Keratinocyte (primary cell): ENCODE results near the gene TAF13. TPM values are rescaled to one million over a fixed set of nuclear protein-coding genes. Genes with fewer than 3 reads are reported as not detected.

ENCODE experiments used
- DNase-seq: peaks from one replicate; pipeline ENCODE4 v3.0.0-alpha.2; 2011; ENCODE audit warnings: low read depth, missing footprints, low spot score
- FAIRE-seq: peaks from 2 replicates; lab custom pipeline; 2011; peaks lifted over from hg19 to GRCh38; lab: Jason Lieb, UNC
- H2AFZ ChIP-seq: 2 replicates; pipeline ENCODE4 v1.6.0; 2012; ENCODE audit warnings: low read length, control low read depth, inconsistent platforms; ENCODE audit not compliant: control insufficient read depth
- H3K27ac ChIP-seq: 2 replicates; pipeline ENCODE4 v1.5.1; 2011; ENCODE audit warnings: low read length; ENCODE audit not compliant: control insufficient read depth, insufficient read depth
- H3K27me3 ChIP-seq: 3 replicates; pipeline ENCODE4 v1.6.0; 2011; ENCODE audit warnings: low read length; ENCODE audit not compliant: control insufficient read depth, insufficient read depth; ENCODE audit errors: extremely low read depth
- H3K36me3 ChIP-seq, 2 experiments: 2 replicates in 1 of 2; 3 replicates in 1 of 2; pipeline ENCODE4 v1.5.1; 2011; ENCODE audit warnings: low read length in 2 of 2, mild to moderate bottlenecking in 1 of 2; ENCODE audit not compliant: control insufficient read depth in 2 of 2, insufficient read depth in 2 of 2; ENCODE audit errors: extremely low read depth in 1 of 2
- H3K4me1 ChIP-seq: 3 replicates; pipeline ENCODE4 v1.5.1; 2011; ENCODE audit warnings: low read length; ENCODE audit not compliant: control insufficient read depth, insufficient read depth; ENCODE audit errors: extremely low read depth
- H3K4me2 ChIP-seq: 3 replicates; pipeline ENCODE4 v1.6.0; 2011; ENCODE audit warnings: low read depth, low read length; ENCODE audit not compliant: control insufficient read depth, insufficient read depth; ENCODE audit errors: extremely low read depth
- H3K4me3 ChIP-seq, 3 experiments: fragments of 200-600 bp in 1 of 3; sonication (generic) in 1 of 3; 2 replicates in 2 of 3; 3 replicates in 1 of 3; pipeline ENCODE4 v1.5.1; 2011 to 2016; ENCODE audit warnings: low read length in 3 of 3, mild to moderate bottlenecking in 3 of 3, control low read depth in 2 of 3, inconsistent platforms in 1 of 3, low read depth in 1 of 3, mixed read lengths in 1 of 3, mixed run types in 1 of 3, moderate library complexity in 1 of 3; ENCODE audit not compliant: control insufficient read depth in 2 of 3, insufficient read depth in 2 of 3; ENCODE audit errors: extremely low read depth in 1 of 3
- H3K79me2 ChIP-seq: 2 replicates; pipeline ENCODE4 v1.6.0; 2012; ENCODE audit warnings: low read length; ENCODE audit not compliant: control insufficient read depth, insufficient read depth
- H3K9ac ChIP-seq: 3 replicates; pipeline ENCODE4 v1.6.0; 2011; ENCODE audit warnings: low read length; ENCODE audit not compliant: control insufficient read depth, insufficient read depth; ENCODE audit errors: extremely low read depth
- H3K9me1 ChIP-seq: 3 replicates; pipeline ENCODE4 v1.6.0; 2011; ENCODE audit warnings: low read length; ENCODE audit not compliant: control insufficient read depth, insufficient read depth; ENCODE audit errors: extremely low read depth
- H3K9me3 ChIP-seq: 2 replicates; pipeline ENCODE4 v1.5.1; 2012; ENCODE audit warnings: low read depth, low read length; ENCODE audit not compliant: control insufficient read depth
- H4K20me1 ChIP-seq: 3 replicates; pipeline ENCODE4 v1.6.0; 2011; ENCODE audit warnings: low read length; ENCODE audit not compliant: control insufficient read depth, insufficient read depth; ENCODE audit errors: extremely low read depth
- EZH2 ChIP-seq: IDR thresholded peaks from one replicate; pipeline ENCODE4 v1.6.1; 2012; ENCODE audit warnings: inconsistent platforms, mild to moderate bottlenecking, low read length, moderate library complexity
- dilution Hi-C: fragments of 300-500 bp; cut with MboI; formaldehyde crosslinking; loops from one replicate; pipeline ENCODE4 v1.7.0; 2020; ENCODE audit warnings: low sequenced_read_pairs; ENCODE audit not compliant: extremely low pct_ligation_motif_present
- polyA plus RNA-seq, 5 experiments: library from polyadenylated mRNA; depleted of rRNA in 3 of 5; stranded (reverse) in 3 of 5; stranded (forward) in 1 of 5; unstranded in 1 of 5; fragments of >200 nt; gene quantifications; 1 replicate in 1 of 5; 2 replicates in 3 of 5; 3 replicates in 1 of 5; pipeline versions ENCODE4 v1.2.1 to v1.2.3, GENCODE V29; 2011 to 2012; ENCODE audit warnings: missing spikeins in 2 of 5, low read depth in 1 of 5, low replicate concordance in 1 of 5
- TF ChIP-seq, protein P1 (sequence below), 3 experiments: IDR thresholded peaks in 1 of 3; conservative IDR thresholded peaks in 1 of 3; optimal IDR thresholded peaks in 1 of 3; 2 replicates in 2 of 3; 3 replicates in 1 of 3; pipeline versions ENCODE3 to v1.5.1; 2011; ENCODE audit warnings: low read length in 3 of 3, mild to moderate bottlenecking in 3 of 3, moderate library complexity in 2 of 3, control low read depth in 1 of 3, inconsistent platforms in 1 of 3; ENCODE audit not compliant: insufficient read depth in 2 of 3; ENCODE audit errors: extremely low read depth in 1 of 3

Gene TAF13
- polyA plus RNA-seq, 1 donor (not counting 4 experiments of a cell fraction or from before 2014, with no cell fraction given), result 151 TPM

DNA sequence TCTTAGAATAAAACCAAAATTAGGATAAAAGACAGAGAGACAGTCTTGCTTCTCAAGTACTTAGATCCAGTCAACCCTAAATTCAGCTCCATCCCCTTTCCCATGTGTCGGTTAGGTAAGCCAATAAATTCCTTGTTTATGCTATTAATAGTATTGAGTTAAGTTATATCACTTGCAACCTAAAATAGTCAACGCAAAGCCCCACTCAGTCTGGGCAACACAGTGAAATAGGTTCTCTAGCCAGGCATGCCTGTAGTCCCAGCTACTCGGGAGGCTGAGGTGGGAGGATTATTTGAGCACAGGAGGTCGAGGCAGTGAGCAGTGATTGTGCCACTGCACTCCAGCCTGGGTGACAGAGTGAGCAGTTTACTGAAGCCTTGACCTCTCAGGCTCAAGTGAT is 14.6 kb downstream of the TAF13 start:
- no peaks in the 10 kb centered on the region for H4K20me1 ChIP-seq
- TF ChIP-seq, protein P1, sequence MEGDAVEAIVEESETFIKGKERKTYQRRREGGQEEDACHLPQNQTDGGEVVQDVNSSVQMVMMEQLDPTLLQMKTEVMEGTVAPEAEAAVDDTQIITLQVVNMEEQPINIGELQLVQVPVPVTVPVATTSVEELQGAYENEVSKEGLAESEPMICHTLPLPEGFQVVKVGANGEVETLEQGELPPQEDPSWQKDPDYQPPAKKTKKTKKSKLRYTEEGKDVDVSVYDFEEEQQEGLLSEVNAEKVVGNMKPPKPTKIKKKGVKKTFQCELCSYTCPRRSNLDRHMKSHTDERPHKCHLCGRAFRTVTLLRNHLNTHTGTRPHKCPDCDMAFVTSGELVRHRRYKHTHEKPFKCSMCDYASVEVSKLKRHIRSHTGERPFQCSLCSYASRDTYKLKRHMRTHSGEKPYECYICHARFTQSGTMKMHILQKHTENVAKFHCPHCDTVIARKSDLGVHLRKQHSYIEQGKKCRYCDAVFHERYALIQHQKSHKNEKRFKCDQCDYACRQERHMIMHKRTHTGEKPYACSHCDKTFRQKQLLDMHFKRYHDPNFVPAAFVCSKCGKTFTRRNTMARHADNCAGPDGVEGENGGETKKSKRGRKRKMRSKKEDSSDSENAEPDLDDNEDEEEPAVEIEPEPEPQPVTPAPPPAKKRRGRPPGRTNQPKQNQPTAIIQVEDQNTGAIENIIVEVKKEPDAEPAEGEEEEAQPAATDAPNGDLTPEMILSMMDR (optimal IDR thresholded peaks at IDR 0.05 in 1 of 3, IDR thresholded peaks at IDR 0.05 in 1 of 3, conservative IDR thresholded peaks at IDR 0.05 in 1 of 3; ENCODE audit: extremely low read depth in 1 of 3, insufficient read depth in 2 of 3, low read length in 3 of 3), result no peak
- no peak for TF ChIP-seq EZH2
- H3K9ac ChIP-seq, result no peak overlapping the region
- DNase-seq (no peak), FAIRE-seq (no peak)
- no peak overlapping the region for H2AFZ ChIP-seq
- no peaks in the 10 kb centered on the region for H3K9me3 ChIP-seq
- no peak overlapping the region for H3K4me2 ChIP-seq
- dilution Hi-C loops, result no loop called here
- no peaks in the 10 kb centered on the region for H3K27me3 ChIP-seq
- H3K27ac ChIP-seq, result no peak overlapping the region
- no peaks in the 10 kb centered on the region for H3K79me2 ChIP-seq
- H3K4me3 ChIP-seq, result no peak overlapping the region
- H3K36me3 ChIP-seq, result peaks cover 4 to 5% of the 10 kb centered on the region in 2 experiments
- H3K4me1 ChIP-seq, result peaks cover 4% of the 10 kb centered on the region
- no peaks in the 10 kb centered on the region for H3K9me1 ChIP-seq

DNA sequence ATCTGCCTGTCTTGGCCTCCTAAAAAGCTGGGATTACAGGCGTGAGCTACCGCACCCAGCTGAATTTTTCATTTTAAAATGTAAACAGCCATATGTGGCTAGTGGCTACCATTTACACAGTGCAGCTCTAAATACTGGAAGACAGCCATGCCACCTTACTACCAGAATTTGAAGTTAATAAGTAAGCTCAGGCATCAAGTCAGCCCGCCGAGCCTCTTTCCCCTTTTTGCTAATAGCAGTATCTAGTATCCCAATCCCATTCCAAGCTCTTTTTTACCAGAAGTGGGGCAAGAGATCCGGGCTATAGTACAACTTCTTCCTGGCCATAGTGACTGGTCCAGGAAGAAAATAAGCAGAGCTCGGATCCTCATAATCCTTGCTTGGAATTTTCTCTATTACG is 15.1 kb downstream of the TAF13 start:
- Histone ChIP-seq H4K20me1 (no peaks in the 10 kb centered on the region), H2AFZ (no peak overlapping the region), H3K27ac (no peak overlapping the region), H3K9me1 (no peaks in the 10 kb centered on the region), H3K27me3 (no peaks in the 10 kb centered on the region), H3K4me1 (peaks cover 4% of the 10 kb centered on the region), H3K4me3 (no peak overlapping the region), H3K9me3 (no peaks in the 10 kb centered on the region), H3K79me2 (no peaks in the 10 kb centered on the region), H3K36me3 (peaks cover 3 to 4% of the 10 kb centered on the region in 2 experiments), H3K4me2 (no peak overlapping the region), H3K9ac (no peak overlapping the region)
- DNase-seq (no peak), FAIRE-seq (no peak)
- TF ChIP-seq, protein P1 (optimal IDR thresholded peaks at IDR 0.05 in 1 of 3, IDR thresholded peaks at IDR 0.05 in 1 of 3, conservative IDR thresholded peaks at IDR 0.05 in 1 of 3; ENCODE audit: extremely low read depth in 1 of 3, insufficient read depth in 2 of 3, low read length in 3 of 3), result no peak
- no peak for TF ChIP-seq EZH2
- dilution Hi-C loops, result no loop called here
